Small intestine (tissue), 16 donors: Measurements from ENCODE around the gene KRTAP24-1. TPM values are rescaled to one million over a fixed set of nuclear protein-coding genes. Genes with fewer than 3 reads are reported as not detected.

ENCODE experiments used
- DNase-seq, 2 donors: peaks; one replicate each; pipeline versions ENCODE4 v3.0.0 to v3.0.0-alpha.2; 2013
- FAIRE-seq: peaks from 2 replicates; lab custom pipeline; 2012; peaks lifted over from hg19 to GRCh38; lab: Jason Lieb, UNC
- H3K27ac ChIP-seq, 3 donors: one replicate each; pipeline ENCODE4 v1.5.1; 2013; ENCODE audit warnings: low read length in 2 of 3, mild to moderate bottlenecking in 2 of 3, control low read depth in 1 of 3, inconsistent platforms in 1 of 3, low read depth in 1 of 3, moderate library complexity in 1 of 3
- H3K27me3 ChIP-seq, 3 donors: one replicate each; pipeline ENCODE4 v1.6.1; 2013; ENCODE audit warnings: low read length in 3 of 3, inconsistent platforms in 1 of 3; ENCODE audit not compliant: control insufficient read depth in 3 of 3, insufficient read depth in 3 of 3
- H3K36me3 ChIP-seq, 3 donors: one replicate each; pipeline ENCODE4 v1.6.1; 2013; ENCODE audit warnings: low read length in 3 of 3, inconsistent platforms in 1 of 3, low read depth in 1 of 3, mild to moderate bottlenecking in 1 of 3, moderate library complexity in 1 of 3; ENCODE audit not compliant: control insufficient read depth in 3 of 3, insufficient read depth in 2 of 3
- H3K4me1 ChIP-seq, 3 donors: one replicate each; pipeline ENCODE4 v1.6.1; 2013; ENCODE audit warnings: low read length in 2 of 3, inconsistent platforms in 1 of 3, low read depth in 1 of 3, mild to moderate bottlenecking in 1 of 3, moderate library complexity in 1 of 3; ENCODE audit not compliant: control insufficient read depth in 3 of 3, insufficient read depth in 2 of 3
- H3K4me3 ChIP-seq, 3 donors: one replicate each; pipeline ENCODE4 v1.5.1; 2013; ENCODE audit warnings: low read length in 3 of 3, control low read depth in 1 of 3, inconsistent platforms in 1 of 3, low read depth in 1 of 3, mild to moderate bottlenecking in 1 of 3, moderate library complexity in 1 of 3
- H3K9me3 ChIP-seq, 2 donors: one replicate each; pipeline ENCODE4 v1.6.1; 2013; ENCODE audit warnings: low read depth in 1 of 2, low read length in 1 of 2; ENCODE audit not compliant: control insufficient read depth in 2 of 2, insufficient read depth in 1 of 2
- WGBS, 3 donors: extraction: QIAGEN DNeasy Blood & Tissue Kit; methylation state at CpG; one replicate each; pipeline ENCODE4 v1.1.7; 2013; 5-methylcytosine and 5-hydroxymethylcytosine counted together
- long read RNA-seq, 10 donors: transcript quantifications; one replicate each; lab custom pipeline, GENCODE V29; 2026
- polyA plus RNA-seq, 4 donors: library from polyadenylated mRNA; stranded (reverse) in 3 of 4; unstranded in 1 of 4; fragments of 200-250 nt in 3 of 4; fragments of 120-200 nt in 1 of 4; gene quantifications; one replicate each; pipeline versions ENCODE4 v1.2.1 to v1.2.3, GENCODE V29; 2013
- donor health status: healthy with polysubstance abuse.
- donor health status: control.
- donor health status: control.
- donor health status: Bipolar disorder and iron deficiency.
- donor health status: healthy.

The KRTAP24-1 gene
- polyA plus RNA-seq = not detected
- long read RNA-seq, donor 1 = 0 reads
- long read RNA-seq, donor 2 = 0 reads
- long read RNA-seq, donor 3 = 0 reads
- long read RNA-seq, donor 4 = 0 reads
- long read RNA-seq, donor 5 = 0 reads
- long read RNA-seq, donor 6 = 0 reads
- long read RNA-seq, donor 7 = 0 reads
- long read RNA-seq, donor 8 = 0 reads
- long read RNA-seq, donor 9 = 0 reads
- long read RNA-seq, donor 10 = 0 reads

- no peak for FAIRE-seq
These were observed at the start of gene KRTAP24-1 for GRCh38 chr21:30282850-30283249. Gene KRTAP24-1 (minus strand): TSS chr21:30282950. CDS start chr21:30282932, 18 bp downstream.

GRCh38 chr21:30329203-30329875 is 46.6 kb upstream of the KRTAP24-1 start:
- FAIRE-seq = no peak

More at GRCh38 chr21:30282850-30283249, at the start of gene KRTAP24-1:
- Histone ChIP-seq H3K9me3 (peaks cover 0 to 2% of the 10 kb centered on the region in 2 donors), H3K4me1 (no peaks in the 10 kb centered on the region), H3K4me3 (no peak within 1 kb of the TSS), H3K27ac (no peak within 1 kb of the TSS), H3K36me3 (no peaks in the 10 kb centered on the region), H3K27me3 (no peaks in the 10 kb centered on the region)
- 25 to 56% (median 31%) methylated on average over 3 of the region's 3 CpGs for WGBS, 3 donors
- DNase-seq = no peak

GRCh38 chr21:30326390-30326789 is 43.6 kb upstream of the KRTAP24-1 start:
- H3K9me3 ChIP-seq = peaks cover 2 to 3% of the 10 kb centered on the region in 2 donors
- H3K27ac ChIP-seq = no peak overlapping the region
- no peaks in the 10 kb centered on the region for H3K4me1 ChIP-seq
- no peak overlapping the region for H3K4me3 ChIP-seq
- H3K36me3 ChIP-seq = no peaks in the 10 kb centered on the region
- FAIRE-seq = no peak
- no peak for DNase-seq
- H3K27me3 ChIP-seq = no peaks in the 10 kb centered on the region

More at GRCh38 chr21:30329203-30329875, 46.6 kb upstream of the KRTAP24-1 start:
- Histone ChIP-seq H3K4me1 (no peaks in the 10 kb centered on the region), H3K27ac (no peak overlapping the region), H3K36me3 (no peaks in the 10 kb centered on the region), H3K9me3 (peaks cover 2 to 3% of the 10 kb centered on the region in 2 donors), H3K27me3 (no peaks in the 10 kb centered on the region), H3K4me3 (no peak overlapping the region)
- DNase-seq = no peak
- 79 to 84% (median 79%) methylated on average over 4 of the region's 4 CpGs for WGBS, 3 donors

- Histone ChIP-seq H3K9me3 (no peaks in the 10 kb centered on the region), H3K36me3 (no peaks in the 10 kb centered on the region), H3K4me3 (no peak within 1 kb of the TSS), H3K4me1 (no peaks in the 10 kb centered on the region), H3K27me3 (no peaks in the 10 kb centered on the region), H3K27ac (no peak within 1 kb of the TSS)
- FAIRE-seq (no peak), DNase-seq (no peak)
- WGBS, 3 donors = 78 to 89% (median 84%) methylated on average over 2 of the region's 2 CpGs
These were observed 37.5 kb upstream of the KRTAP24-1 start, which contains the start of gene KRTAP26-1 for GRCh38 chr21:30320215-30320614. Gene KRTAP26-1 (minus strand): TSS chr21:30320315. CDS start chr21:30320035, 280 bp downstream.

GRCh38 chr21:30315701-30316100 is 33.0 kb upstream of the KRTAP24-1 start:
- 85 to 89% (median 85%) methylated on average over 2 of the region's 2 CpGs for WGBS, 3 donors
- FAIRE-seq = no peak
- H3K27ac ChIP-seq = no peak overlapping the region
- no peak for DNase-seq
- no peaks in the 10 kb centered on the region for H3K27me3 ChIP-seq
- H3K9me3 ChIP-seq = no peaks in the 10 kb centered on the region
- no peaks in the 10 kb centered on the region for H3K36me3 ChIP-seq
- no peaks in the 10 kb centered on the region for H3K4me1 ChIP-seq
- H3K4me3 ChIP-seq = no peak overlapping the region

GRCh38 chr21:30306884-30307283 is 24.1 kb upstream of the KRTAP24-1 start:
- Histone ChIP-seq H3K27ac (no peak overlapping the region), H3K9me3 (no peaks in the 10 kb centered on the region), H3K4me3 (no peak overlapping the region), H3K4me1 (no peaks in the 10 kb centered on the region), H3K36me3 (no peaks in the 10 kb centered on the region), H3K27me3 (no peaks in the 10 kb centered on the region)
- FAIRE-seq = no peak
- WGBS, 3 donors = 77 to 88% (median 79%) methylated on average over 2 of the region's 2 CpGs
- no peak for DNase-seq

- Histone ChIP-seq H3K27ac (no peak overlapping the region), H3K4me1 (no peaks in the 10 kb centered on the region), H3K4me3 (no peak overlapping the region), H3K27me3 (no peaks in the 10 kb centered on the region), H3K9me3 (no peaks in the 10 kb centered on the region), H3K36me3 (no peaks in the 10 kb centered on the region)
- no peak for FAIRE-seq
- WGBS, 3 donors = 3 to 27% (median 10%) methylated on average over 1 of the region's 1 CpG
- no peak for DNase-seq
These were observed 22.4 kb upstream of the KRTAP24-1 start for GRCh38 chr21:30305136-30305535.

- no peak for FAIRE-seq
- WGBS, 3 donors = 90 to 93% (median 93%) methylated on average over 2 of the region's 2 CpGs
- Histone ChIP-seq H3K36me3 (no peaks in the 10 kb centered on the region), H3K27ac (no peak within 1 kb of the TSS), H3K9me3 (peaks cover 0 to 1% of the 10 kb centered on the region in 2 donors), H3K4me1 (no peaks in the 10 kb centered on the region), H3K4me3 (no peak within 1 kb of the TSS), H3K27me3 (no peaks in the 10 kb centered on the region)
- DNase-seq = no peak
These were observed 6.5 kb upstream of the KRTAP24-1 start, which contains the start of gene KRTAP25-1 for GRCh38 chr21:30289215-30289614. Gene KRTAP25-1 (minus strand): TSS chr21:30289514. CDS start chr21:30289490, 24 bp downstream.
